GM23248 (cell line): ENCODE measurements around the gene PDLIM7.

Experiments used
- EZH2 ChIP-seq: fragments of 200-600 bp; sonication (generic); IDR thresholded peaks from 2 replicates; pipeline ENCODE4 v1.6.1; 2018; ENCODE audit warnings: antibody characterized with exemption, mild to moderate bottlenecking; ENCODE audit not compliant: insufficient read depth, poor library complexity, severe bottlenecking
- EZH2phosphoT487 ChIP-seq: fragments of 200-600 bp; sonication (generic); IDR thresholded peaks from 2 replicates; pipeline ENCODE4 v1.6.1; 2018; ENCODE audit warnings: antibody characterized with exemption, moderate library complexity, mild to moderate bottlenecking, low read depth; ENCODE audit not compliant: insufficient read depth

- no peak for TF ChIP-seq EZH2
- no peak for TF ChIP-seq EZH2phosphoT487
These were observed 28.8 kb upstream of the PDLIM7 start for GRCh38 chr5:177526191-177526590.
